Measurements from ENCODE around the gene ABLIM3.

- no peak for TF ChIP-seq CTCF (IDR thresholded peaks at IDR 0.05)
- TF ChIP-seq SIN3A (IDR thresholded peaks at IDR 0.05; ENCODE audit: borderline replicate concordance, insufficient read depth, low read depth, low read length), result no peak
- no peak for TF ChIP-seq POLR2AphosphoS5 (IDR thresholded peaks at IDR 0.05; ENCODE audit: low read depth, low read length)
- no peak for TF ChIP-seq REST (IDR thresholded peaks at IDR 0.05; ENCODE audit: insufficient read depth in 1 of 2, low read depth in 2 of 2, low read length in 1 of 2)
- TF ChIP-seq TCF7L2 (IDR thresholded peaks at IDR 0.05; ENCODE audit: low read depth, low read length), result no peak
These were observed 40.9 kb downstream of the ABLIM3 start for GRCh38 chr5:149182241-149182640.

Data from Panc1 (cell line).